ENCODE data around the gene STIM1. TPM values are rescaled to one million over a fixed set of nuclear protein-coding genes. Genes with fewer than 3 reads are reported as not detected.

The STIM1 gene
- total RNA-seq, 1 experiment from 2014 or later, result 93.6 TPM

DNA sequence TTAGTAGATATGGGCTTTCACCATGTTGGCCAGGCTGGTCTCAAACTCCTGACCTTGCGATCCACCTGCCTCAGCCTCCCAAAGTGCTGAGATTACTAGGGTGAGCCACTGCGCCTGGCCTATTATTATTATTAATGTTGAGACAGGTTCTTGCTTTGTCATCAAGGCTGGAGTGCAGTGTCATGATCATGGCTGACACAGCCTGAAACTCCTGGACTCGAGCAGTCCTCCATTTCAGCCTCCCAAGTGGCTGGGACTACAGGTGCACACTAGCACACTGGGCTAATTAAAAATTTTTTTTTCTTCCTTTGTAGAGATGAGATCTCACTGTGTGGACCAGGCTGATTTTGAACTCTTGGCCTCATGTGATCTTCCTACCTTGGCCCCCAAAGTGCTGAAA is 102.0 kb downstream of the STIM1 start:
- TF ChIP-seq, protein P1, sequence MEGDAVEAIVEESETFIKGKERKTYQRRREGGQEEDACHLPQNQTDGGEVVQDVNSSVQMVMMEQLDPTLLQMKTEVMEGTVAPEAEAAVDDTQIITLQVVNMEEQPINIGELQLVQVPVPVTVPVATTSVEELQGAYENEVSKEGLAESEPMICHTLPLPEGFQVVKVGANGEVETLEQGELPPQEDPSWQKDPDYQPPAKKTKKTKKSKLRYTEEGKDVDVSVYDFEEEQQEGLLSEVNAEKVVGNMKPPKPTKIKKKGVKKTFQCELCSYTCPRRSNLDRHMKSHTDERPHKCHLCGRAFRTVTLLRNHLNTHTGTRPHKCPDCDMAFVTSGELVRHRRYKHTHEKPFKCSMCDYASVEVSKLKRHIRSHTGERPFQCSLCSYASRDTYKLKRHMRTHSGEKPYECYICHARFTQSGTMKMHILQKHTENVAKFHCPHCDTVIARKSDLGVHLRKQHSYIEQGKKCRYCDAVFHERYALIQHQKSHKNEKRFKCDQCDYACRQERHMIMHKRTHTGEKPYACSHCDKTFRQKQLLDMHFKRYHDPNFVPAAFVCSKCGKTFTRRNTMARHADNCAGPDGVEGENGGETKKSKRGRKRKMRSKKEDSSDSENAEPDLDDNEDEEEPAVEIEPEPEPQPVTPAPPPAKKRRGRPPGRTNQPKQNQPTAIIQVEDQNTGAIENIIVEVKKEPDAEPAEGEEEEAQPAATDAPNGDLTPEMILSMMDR (IDR thresholded peaks at IDR 0.05), result no peak
- TF ChIP-seq TCF7L2 (IDR thresholded peaks at IDR 0.05; ENCODE audit: low read depth, low read length) (no peak), SIN3A (IDR thresholded peaks at IDR 0.05; ENCODE audit: borderline replicate concordance, insufficient read depth, low read depth, low read length) (no peak), POLR2AphosphoS5 (IDR thresholded peaks at IDR 0.05; ENCODE audit: low read depth, low read length) (no peak)
- TF ChIP-seq, protein P2, sequence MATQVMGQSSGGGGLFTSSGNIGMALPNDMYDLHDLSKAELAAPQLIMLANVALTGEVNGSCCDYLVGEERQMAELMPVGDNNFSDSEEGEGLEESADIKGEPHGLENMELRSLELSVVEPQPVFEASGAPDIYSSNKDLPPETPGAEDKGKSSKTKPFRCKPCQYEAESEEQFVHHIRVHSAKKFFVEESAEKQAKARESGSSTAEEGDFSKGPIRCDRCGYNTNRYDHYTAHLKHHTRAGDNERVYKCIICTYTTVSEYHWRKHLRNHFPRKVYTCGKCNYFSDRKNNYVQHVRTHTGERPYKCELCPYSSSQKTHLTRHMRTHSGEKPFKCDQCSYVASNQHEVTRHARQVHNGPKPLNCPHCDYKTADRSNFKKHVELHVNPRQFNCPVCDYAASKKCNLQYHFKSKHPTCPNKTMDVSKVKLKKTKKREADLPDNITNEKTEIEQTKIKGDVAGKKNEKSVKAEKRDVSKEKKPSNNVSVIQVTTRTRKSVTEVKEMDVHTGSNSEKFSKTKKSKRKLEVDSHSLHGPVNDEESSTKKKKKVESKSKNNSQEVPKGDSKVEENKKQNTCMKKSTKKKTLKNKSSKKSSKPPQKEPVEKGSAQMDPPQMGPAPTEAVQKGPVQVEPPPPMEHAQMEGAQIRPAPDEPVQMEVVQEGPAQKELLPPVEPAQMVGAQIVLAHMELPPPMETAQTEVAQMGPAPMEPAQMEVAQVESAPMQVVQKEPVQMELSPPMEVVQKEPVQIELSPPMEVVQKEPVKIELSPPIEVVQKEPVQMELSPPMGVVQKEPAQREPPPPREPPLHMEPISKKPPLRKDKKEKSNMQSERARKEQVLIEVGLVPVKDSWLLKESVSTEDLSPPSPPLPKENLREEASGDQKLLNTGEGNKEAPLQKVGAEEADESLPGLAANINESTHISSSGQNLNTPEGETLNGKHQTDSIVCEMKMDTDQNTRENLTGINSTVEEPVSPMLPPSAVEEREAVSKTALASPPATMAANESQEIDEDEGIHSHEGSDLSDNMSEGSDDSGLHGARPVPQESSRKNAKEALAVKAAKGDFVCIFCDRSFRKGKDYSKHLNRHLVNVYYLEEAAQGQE (IDR thresholded peaks at IDR 0.05; ENCODE audit: insufficient read depth in 1 of 2, low read depth in 2 of 2, low read length in 1 of 2), result no peak
- ChIA-PET CTCF (interaction anchor here (1.3 kb wide), 1 partner anchor 103 kb away, joined by 4 read pairs; the partner anchor contains the start of gene STIM1), POLR2A (no interaction called here)
- H3K27me3 ChIP-seq (ENCODE audit: control insufficient read depth, insufficient read depth, low read length), result no peaks in the 10 kb centered on the region
- no peaks in the 10 kb centered on the region for H3K4me1 ChIP-seq (ENCODE audit: control insufficient read depth, insufficient read depth, low read length)
- H3K27ac ChIP-seq (ENCODE audit: low read length), result no peak overlapping the region
- no peaks in the 10 kb centered on the region for H3K36me3 ChIP-seq (ENCODE audit: control insufficient read depth, insufficient read depth, low read length)
- H3K9me3 ChIP-seq (ENCODE audit: control insufficient read depth, insufficient read depth, low read depth, low read length), result no peaks in the 10 kb centered on the region
- ATAC-seq (no peak), DNase-seq (ENCODE audit: low read depth, low spot score) (no peak)
- no TSS peak for BruUV-seq (replicated peaks)
- in situ Hi-C loops (cut with HindIII; ENCODE audit: low pct_unique_long_range_greater_than_20kb, low sequenced_read_pairs), result no loop called here
- intact Hi-C loops (cut with micrococcal nuclease; ENCODE audit: unreplicated experiment), result no loop called here
- no peak overlapping the region for H3K4me3 ChIP-seq (ENCODE audit: low read depth in 2 of 2, low read length in 2 of 2)

DNA sequence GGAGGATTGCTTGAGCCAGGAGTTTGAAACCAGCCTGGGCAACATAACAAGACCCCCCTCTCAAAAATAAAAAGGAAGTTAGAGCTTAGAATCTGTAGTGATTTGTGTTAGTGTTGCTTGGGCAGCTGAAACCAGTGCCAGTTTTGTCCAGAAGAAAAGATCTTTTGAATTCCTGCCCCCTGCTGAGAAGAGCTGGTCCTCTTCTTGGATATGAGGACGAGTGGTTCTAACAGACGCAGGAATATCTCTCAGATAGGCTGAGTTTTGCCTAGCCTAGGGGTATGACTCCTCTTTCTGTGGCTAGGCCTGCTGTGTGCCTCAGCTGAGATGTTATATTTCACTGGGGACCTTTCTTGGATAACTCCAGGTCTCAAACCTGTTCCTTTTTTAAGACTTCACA is 102.8 kb downstream of the STIM1 start:
- ATAC-seq (no peak), DNase-seq (ENCODE audit: low read depth, low spot score) (no peak)
- Histone ChIP-seq H3K27me3 (ENCODE audit: control insufficient read depth, insufficient read depth, low read length) (no peaks in the 10 kb centered on the region), H3K4me1 (ENCODE audit: control insufficient read depth, insufficient read depth, low read length) (no peaks in the 10 kb centered on the region), H3K27ac (ENCODE audit: low read length) (no peak overlapping the region), H3K36me3 (ENCODE audit: control insufficient read depth, insufficient read depth, low read length) (no peaks in the 10 kb centered on the region), H3K9me3 (ENCODE audit: control insufficient read depth, insufficient read depth, low read depth, low read length) (no peaks in the 10 kb centered on the region), H3K4me3 (ENCODE audit: low read depth in 2 of 2, low read length in 2 of 2) (no peak overlapping the region)
- CTCF ChIA-PET, result interaction anchor here (1.3 kb wide), 1 partner anchor 103 kb away, joined by 4 read pairs; the partner anchor contains the start of gene STIM1
- intact Hi-C loops (cut with micrococcal nuclease; ENCODE audit: unreplicated experiment), result no loop called here
- in situ Hi-C loops (cut with HindIII; ENCODE audit: low pct_unique_long_range_greater_than_20kb, low sequenced_read_pairs), result no loop called here
- POLR2A ChIA-PET, result no interaction called here
- BruUV-seq (replicated peaks), result no TSS peak
- TF ChIP-seq TCF7L2 (IDR thresholded peaks at IDR 0.05; ENCODE audit: low read depth, low read length), result no peak
- TF ChIP-seq SIN3A (IDR thresholded peaks at IDR 0.05; ENCODE audit: borderline replicate concordance, insufficient read depth, low read depth, low read length), result no peak
- TF ChIP-seq, protein P1 (IDR thresholded peaks at IDR 0.05), result no peak
- TF ChIP-seq, protein P2 (IDR thresholded peaks at IDR 0.05; ENCODE audit: insufficient read depth in 1 of 2, low read depth in 2 of 2, low read length in 1 of 2), result no peak
- TF ChIP-seq POLR2AphosphoS5 (IDR thresholded peaks at IDR 0.05; ENCODE audit: low read depth, low read length), result no peak

Measured in Panc1 (cell line).